SH-SY5Y (cell line): ENCODE data around the gene TMEM82.

Source experiments
- GATA2 ChIP-seq: IDR thresholded peaks from 2 replicates; pipeline ENCODE4 v1.6.1; 2011; ENCODE audit warnings: mild to moderate bottlenecking, low read depth, low read length
- GATA3 ChIP-seq: IDR thresholded peaks from 2 replicates; pipeline ENCODE4 v1.6.1; 2011; ENCODE audit warnings: low read depth, mild to moderate bottlenecking, low read length, moderate library complexity

GRCh38 chr1:15751717-15752116, 9.4 kb downstream of the TMEM82 start:
- TF ChIP-seq GATA2 (no peak), GATA3 (no peak)
